Mesothelial cell of epicardium (in vitro differentiated cells): ENCODE data around the gene GNGT2. TPM values are rescaled to one million over a fixed set of nuclear protein-coding genes. Genes with fewer than 3 reads are reported as not detected.

Experiments used
- DNase-seq, 2 experiments: peaks; one replicate each; pipeline ENCODE4 v3.0.0; 2021; ENCODE audit warnings: low spot score in 2 of 2; ENCODE audit not compliant: unreplicated experiment in 2 of 2
- H3K27ac Mint-ChIP-seq: 2 replicates; pipeline ENCODE4 v1.8.0; 2021; ENCODE audit warnings: mixed read lengths
- H3K27me3 Mint-ChIP-seq: 2 replicates; pipeline ENCODE4 v1.8.0; 2021; ENCODE audit warnings: low read depth, mixed read lengths
- H3K36me3 Mint-ChIP-seq: 2 replicates; pipeline ENCODE4 v1.8.0; 2021; ENCODE audit warnings: mixed read lengths
- H3K4me1 Mint-ChIP-seq: 2 replicates; pipeline ENCODE4 v1.8.0; 2021; ENCODE audit warnings: mixed read lengths
- H3K4me3 Mint-ChIP-seq: 2 replicates; pipeline ENCODE4 v1.8.0; 2021; ENCODE audit warnings: mild to moderate bottlenecking, moderate library complexity, mixed read lengths
- H3K9me3 Mint-ChIP-seq: 2 replicates; pipeline ENCODE4 v1.8.0; 2021; ENCODE audit warnings: mixed read lengths
- total RNA-seq: library from RNA; stranded (reverse); gene quantifications from 3 replicates; pipeline ENCODE4 v1.2.1, GENCODE V29; 2021
- TF ChIP-seq, protein P1 (sequence below): fragments of 200-600 bp; sonication (generic); IDR thresholded peaks from one replicate; pipeline ENCODE4 v1.5.0; 2021; ENCODE audit warnings: antibody characterized with exemption; ENCODE audit not compliant: unreplicated experiment

Gene GNGT2
- total RNA-seq, 1 donor from 2014 or later: not detected

DNA sequence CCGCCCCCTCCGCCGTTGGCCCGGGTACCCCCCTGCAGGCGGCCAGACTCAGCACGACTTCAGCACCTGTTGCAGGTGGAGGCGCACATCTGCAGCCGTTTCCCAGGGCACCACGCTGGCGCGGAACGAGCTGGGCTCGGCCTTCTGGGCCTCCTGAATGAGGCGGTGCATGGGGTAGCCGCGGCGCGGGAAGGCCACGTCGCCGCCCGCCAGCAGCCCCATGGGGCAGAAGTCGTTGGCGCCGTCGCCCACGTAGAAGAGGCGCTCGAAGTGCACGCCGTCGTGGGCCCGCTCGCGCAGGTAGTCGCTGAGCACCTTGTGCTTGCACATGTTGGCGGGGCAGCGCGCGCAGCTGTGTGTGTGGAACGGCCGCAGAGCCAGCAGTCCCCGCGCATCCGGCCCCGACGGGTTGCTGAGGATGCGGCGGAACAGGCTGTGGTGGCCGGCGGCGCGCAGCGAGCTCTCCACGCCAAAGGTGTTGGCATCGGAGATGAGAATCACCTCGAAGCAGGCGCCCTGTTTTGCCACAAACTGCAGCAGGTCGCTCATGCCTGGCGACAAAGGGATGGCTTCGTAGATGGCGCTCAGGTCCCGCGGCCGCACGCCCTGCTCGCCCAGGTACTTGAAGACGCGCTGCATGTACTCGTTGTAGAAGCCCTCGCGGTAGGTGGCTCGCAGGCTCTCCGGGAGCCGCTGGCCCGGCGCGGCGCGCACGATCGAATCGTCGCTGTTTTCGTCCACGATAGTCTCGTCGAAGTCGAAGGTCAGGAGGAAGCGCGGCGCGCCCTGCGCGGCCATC is 14.0 kb upstream of the GNGT2 start:
- Mint-ChIP-seq H3K9me3 (no peaks in the 10 kb centered on the region), H3K4me1 (peaks cover 8% of the 10 kb centered on the region), H3K27me3 (peaks cover 82% of the 10 kb centered on the region), H3K36me3 (no peaks in the 10 kb centered on the region), H3K27ac (no peak overlapping the region), H3K4me3 (peak overlapping the region; percentile 56)
- TF ChIP-seq, protein P1, sequence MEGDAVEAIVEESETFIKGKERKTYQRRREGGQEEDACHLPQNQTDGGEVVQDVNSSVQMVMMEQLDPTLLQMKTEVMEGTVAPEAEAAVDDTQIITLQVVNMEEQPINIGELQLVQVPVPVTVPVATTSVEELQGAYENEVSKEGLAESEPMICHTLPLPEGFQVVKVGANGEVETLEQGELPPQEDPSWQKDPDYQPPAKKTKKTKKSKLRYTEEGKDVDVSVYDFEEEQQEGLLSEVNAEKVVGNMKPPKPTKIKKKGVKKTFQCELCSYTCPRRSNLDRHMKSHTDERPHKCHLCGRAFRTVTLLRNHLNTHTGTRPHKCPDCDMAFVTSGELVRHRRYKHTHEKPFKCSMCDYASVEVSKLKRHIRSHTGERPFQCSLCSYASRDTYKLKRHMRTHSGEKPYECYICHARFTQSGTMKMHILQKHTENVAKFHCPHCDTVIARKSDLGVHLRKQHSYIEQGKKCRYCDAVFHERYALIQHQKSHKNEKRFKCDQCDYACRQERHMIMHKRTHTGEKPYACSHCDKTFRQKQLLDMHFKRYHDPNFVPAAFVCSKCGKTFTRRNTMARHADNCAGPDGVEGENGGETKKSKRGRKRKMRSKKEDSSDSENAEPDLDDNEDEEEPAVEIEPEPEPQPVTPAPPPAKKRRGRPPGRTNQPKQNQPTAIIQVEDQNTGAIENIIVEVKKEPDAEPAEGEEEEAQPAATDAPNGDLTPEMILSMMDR: no peak
- DNase-seq: peak in 1 of 2 experiments; percentile 58

DNA sequence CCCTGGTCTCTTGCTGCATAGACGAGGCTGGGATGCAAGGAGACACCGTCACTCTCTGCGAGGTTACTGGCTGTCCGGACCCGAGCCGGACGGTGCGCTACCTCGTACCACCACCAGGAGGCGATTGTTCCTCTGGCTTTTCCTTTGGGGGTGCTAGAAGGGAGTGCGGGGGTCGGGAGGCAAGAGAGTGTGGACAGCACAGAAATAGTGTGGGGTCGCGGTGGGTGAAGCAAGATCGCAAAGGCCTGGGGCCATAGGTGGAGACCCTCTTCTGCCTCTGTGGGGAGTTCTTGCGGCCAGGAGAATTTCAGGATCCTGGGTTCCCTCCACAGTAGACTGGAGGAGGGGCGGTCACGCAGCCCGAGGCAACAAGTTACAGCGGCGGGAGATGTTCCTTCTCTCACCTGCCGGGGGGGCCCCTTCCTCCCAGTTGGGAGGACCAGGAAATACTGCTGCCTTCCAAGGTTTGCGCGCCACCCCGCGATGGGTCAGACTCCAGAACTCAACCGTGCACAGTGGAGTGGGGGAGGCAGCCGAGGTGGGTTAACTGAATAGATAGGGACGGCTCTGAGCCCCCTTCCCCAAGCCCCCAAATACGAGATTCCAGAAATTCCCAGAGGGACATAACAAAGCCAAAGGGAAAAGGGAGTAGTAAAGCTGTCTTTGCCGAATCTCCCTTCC is 13.3 kb upstream of the GNGT2 start:
- H3K36me3 Mint-ChIP-seq: no peaks in the 10 kb centered on the region
- no peaks in the 10 kb centered on the region for H3K9me3 Mint-ChIP-seq
- TF ChIP-seq, protein P1: peak; percentile 93
- H3K4me3 Mint-ChIP-seq: peak overlapping the region; percentile 56
- DNase-seq: peak in 1 of 2 experiments; percentile 85
- H3K4me1 Mint-ChIP-seq: peaks cover 8% of the 10 kb centered on the region
- no peak overlapping the region for H3K27ac Mint-ChIP-seq
- peaks cover 79% of the 10 kb centered on the region for H3K27me3 Mint-ChIP-seq

DNA sequence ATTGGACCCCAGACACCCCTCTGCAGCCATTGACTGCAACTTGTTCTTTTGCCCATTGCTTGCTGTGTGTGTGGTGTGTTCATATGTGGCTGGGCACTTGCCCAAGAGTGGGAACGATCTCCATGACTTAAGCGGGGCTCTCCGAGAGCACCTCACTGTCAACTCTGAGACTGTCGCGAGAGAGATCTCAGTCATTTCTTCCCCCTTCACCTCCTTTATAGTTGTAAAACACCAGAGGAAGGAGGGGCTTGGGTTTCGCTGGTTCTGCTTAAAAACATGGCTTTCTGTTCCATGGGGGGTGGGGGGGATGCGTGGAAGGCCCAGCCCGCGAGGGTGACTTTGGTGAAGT is 12.8 kb upstream of the GNGT2 start:
- TF ChIP-seq, protein P1: no peak
- H3K4me3 Mint-ChIP-seq: peak overlapping the region; percentile 56

DNA sequence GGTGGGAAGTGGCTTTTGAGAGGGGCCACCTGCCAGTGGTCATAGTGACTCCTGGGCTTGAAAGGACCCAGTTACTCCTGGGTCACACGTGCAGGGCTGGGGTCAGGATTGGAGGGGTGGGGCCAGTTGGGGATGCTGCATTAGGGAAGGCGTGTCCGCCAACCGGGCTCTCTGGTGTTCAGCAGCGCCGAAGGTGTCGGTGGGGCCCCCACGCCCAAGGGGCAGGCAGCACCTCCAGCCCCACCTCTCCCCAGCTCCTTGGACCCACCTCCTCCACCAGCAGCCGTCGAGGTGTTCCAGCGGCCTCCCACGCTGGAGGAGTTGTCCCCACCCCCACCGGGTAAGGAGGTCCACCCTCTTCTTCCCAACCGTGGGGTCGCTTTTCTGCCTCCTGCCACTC is 9.6 kb upstream of the GNGT2 start:
- Mint-ChIP-seq H3K9me3 (no peaks in the 10 kb centered on the region), H3K27ac (no peak overlapping the region), H3K4me1 (peaks cover 8% of the 10 kb centered on the region), H3K36me3 (no peaks in the 10 kb centered on the region), H3K27me3 (peaks cover 54% of the 10 kb centered on the region), H3K4me3 (no peak overlapping the region)
- TF ChIP-seq, protein P1: no peak
- no peak for DNase-seq

More for the DNA sequence above, 12.8 kb upstream of the GNGT2 start:
- peaks cover 79% of the 10 kb centered on the region for H3K27me3 Mint-ChIP-seq
- peaks cover 8% of the 10 kb centered on the region for H3K4me1 Mint-ChIP-seq
- no peak overlapping the region for H3K27ac Mint-ChIP-seq
- H3K36me3 Mint-ChIP-seq: no peaks in the 10 kb centered on the region
- no peaks in the 10 kb centered on the region for H3K9me3 Mint-ChIP-seq
- no peak for DNase-seq

DNA sequence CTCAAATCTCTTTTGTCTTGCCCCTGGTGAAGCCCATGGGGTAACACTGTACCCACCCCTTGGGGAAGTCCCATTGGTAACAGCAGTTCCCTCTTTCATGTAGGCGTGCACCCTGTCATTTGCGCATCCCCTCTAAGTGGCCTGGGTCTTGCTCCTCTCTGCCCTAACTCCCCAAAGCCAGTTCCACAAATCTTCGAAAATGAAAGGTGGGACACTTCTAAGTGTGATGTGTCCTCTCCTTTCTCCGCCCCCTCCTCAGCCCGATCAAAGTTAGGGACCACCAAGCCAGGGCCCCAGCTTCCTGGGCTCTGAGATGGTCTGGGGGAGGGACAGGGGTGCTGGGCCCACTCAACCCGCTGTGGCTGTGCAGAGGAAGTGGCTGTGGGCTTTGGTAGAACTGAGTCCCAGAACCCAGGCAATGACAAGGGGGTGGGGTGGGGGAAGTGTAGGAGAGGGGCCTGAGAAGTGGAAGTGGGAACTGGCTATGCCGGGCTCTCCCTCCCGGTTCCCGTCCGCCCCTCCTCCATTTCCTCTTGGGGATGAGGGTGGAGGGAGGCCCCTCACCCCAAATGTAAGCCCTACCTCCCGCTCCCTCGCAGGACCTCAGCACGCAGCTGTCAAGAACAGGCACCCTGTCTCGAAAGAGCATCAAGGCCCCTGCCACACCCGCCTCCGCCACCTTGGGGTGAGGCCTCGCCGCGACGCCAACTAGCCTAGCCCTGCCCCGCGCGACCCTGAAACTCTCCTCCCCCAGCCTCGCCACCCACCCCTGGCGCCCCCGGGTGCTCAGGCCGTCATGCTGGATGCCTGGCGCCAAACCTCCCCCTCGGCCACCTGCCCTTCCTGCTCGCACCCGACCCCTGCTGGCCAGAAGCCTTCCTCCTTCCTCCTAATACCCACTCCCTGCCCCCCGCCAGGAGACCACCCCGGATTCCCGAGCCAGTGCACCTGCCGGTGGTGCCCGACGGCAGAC is 8.9 kb upstream of the GNGT2 start:
- Mint-ChIP-seq H3K36me3 (no peaks in the 10 kb centered on the region), H3K27me3 (peaks cover 47% of the 10 kb centered on the region), H3K4me1 (peaks cover 6% of the 10 kb centered on the region), H3K27ac (no peak overlapping the region), H3K9me3 (no peaks in the 10 kb centered on the region), H3K4me3 (no peak overlapping the region)
- no peak for DNase-seq
- TF ChIP-seq, protein P1: no peak
